Endothelial cell of umbilical vein (primary cell): ENCODE results near the gene HEBP1. TPM values are rescaled to one million over a fixed set of nuclear protein-coding genes. Genes with fewer than 3 reads are reported as not detected.

Experiments used
- BruUV-seq: library from RNA; stranded (reverse); fragments of 400-500 nt; replicated peaks from 2 replicates; lab custom pipeline; 2021; lab: Mats Ljungman, UMichigan
- CTCF ChIA-PET: fragments of 300-600, 350-600 bp; sonication (Branson Sonifier 250); formaldehyde crosslinking; loops from one replicate; lab custom pipeline; 2021; ENCODE audit warnings: antibody characterized with exemption, inconsistent platforms; lab: Charles Lee
- POLR2A ChIA-PET: fragments of 300-600, 350-600 bp; sonication (Branson Sonifier 250); formaldehyde crosslinking; loops from one replicate; lab custom pipeline; 2021; ENCODE audit warnings: antibody characterized with exemption, inconsistent platforms; lab: Charles Lee
- DNase-seq: peaks from one replicate; pipeline ENCODE4 v3.0.0-alpha.2; 2011; ENCODE audit warnings: low read depth, low spot score
- FAIRE-seq: peaks from 2 replicates; lab custom pipeline; 2011; peaks lifted over from hg19 to GRCh38; lab: Jason Lieb, UNC
- H2AFZ ChIP-seq: 2 replicates; pipeline ENCODE4 v1.6.0; 2012; ENCODE audit warnings: low read depth, low read length, control low read depth, inconsistent platforms
- H3K27ac ChIP-seq: 2 replicates; pipeline ENCODE4 v1.5.1; 2011; ENCODE audit warnings: low read depth, mild to moderate bottlenecking, control low read depth, low read length, moderate library complexity; ENCODE audit not compliant: insufficient read depth
- H3K27me3 ChIP-seq, 2 experiments: 2 replicates each; pipeline versions ENCODE4 v1.6.0 to v1.6.1; 2011; ENCODE audit warnings: low read length in 2 of 2, mixed read lengths in 1 of 2; ENCODE audit not compliant: control insufficient read depth in 2 of 2, insufficient read depth in 2 of 2
- H3K36me3 ChIP-seq, 2 experiments: 2 replicates in 1 of 2; 3 replicates in 1 of 2; pipeline ENCODE4 v1.5.1; 2011; ENCODE audit warnings: low read length in 2 of 2, mild to moderate bottlenecking in 1 of 2, moderate library complexity in 1 of 2; ENCODE audit not compliant: control insufficient read depth in 2 of 2, insufficient read depth in 2 of 2; ENCODE audit errors: extremely low read depth in 1 of 2
- H3K4me1 ChIP-seq: 3 replicates; pipeline ENCODE4 v1.5.1; 2011; ENCODE audit warnings: mild to moderate bottlenecking, low read length; ENCODE audit not compliant: control insufficient read depth, insufficient read depth; ENCODE audit errors: extremely low read depth
- H3K4me2 ChIP-seq: 2 replicates; pipeline ENCODE4 v1.6.1; 2011; ENCODE audit warnings: low read length, control low read depth, mixed read lengths; ENCODE audit not compliant: insufficient read depth
- H3K4me3 ChIP-seq, 3 experiments: fragments of 200-600 bp in 1 of 3; sonication (generic), shearing (Covaris generic) in 1 of 3; replicated peaks in 1 of 3; 2 replicates each; pipeline ENCODE4 v1.5.1; 2011 to 2016; ENCODE audit warnings: control low read depth in 3 of 3, low read length in 3 of 3, mild to moderate bottlenecking in 2 of 3, inconsistent platforms in 1 of 3, low read depth in 1 of 3, moderate library complexity in 1 of 3; ENCODE audit not compliant: insufficient read depth in 1 of 3
- H3K79me2 ChIP-seq: 2 replicates; pipeline ENCODE4 v1.6.0; 2012; ENCODE audit warnings: low read length, inconsistent platforms; ENCODE audit not compliant: control insufficient read depth, insufficient read depth
- H3K9ac ChIP-seq: replicated peaks from 2 replicates; pipeline ENCODE3; 2011; ENCODE audit warnings: low read length, control low read depth; ENCODE audit not compliant: insufficient read depth; ENCODE audit errors: extremely low read depth
- H3K9me1 ChIP-seq: replicated peaks from 3 replicates; pipeline ENCODE4 v1.6.0; 2011; ENCODE audit warnings: mild to moderate bottlenecking, low read length; ENCODE audit not compliant: control insufficient read depth, insufficient read depth; ENCODE audit errors: extremely low read depth
- H3K9me3 ChIP-seq: replicated peaks from 2 replicates; pipeline ENCODE4 v1.5.1; 2012; ENCODE audit warnings: low read length, inconsistent platforms; ENCODE audit not compliant: control insufficient read depth, insufficient read depth
- H4K20me1 ChIP-seq: replicated peaks from 2 replicates; pipeline ENCODE3; 2011; ENCODE audit warnings: mild to moderate bottlenecking, low read length; ENCODE audit not compliant: control insufficient read depth, insufficient read depth; ENCODE audit errors: extremely low read depth
- CTCF ChIP-seq, 2 donors: IDR thresholded peaks; 1 replicate in 1 of 2; 2 replicates in 1 of 2; pipeline ENCODE4 v1.5.1; 2011; ENCODE audit warnings: low read length in 2 of 2, mild to moderate bottlenecking in 2 of 2, moderate library complexity in 2 of 2, control low read depth in 1 of 2, inconsistent platforms in 1 of 2, low read depth in 1 of 2; ENCODE audit not compliant: insufficient read depth in 1 of 2; ENCODE audit errors: extremely low read depth in 1 of 2
- EZH2 ChIP-seq: IDR thresholded peaks from 2 replicates; pipeline ENCODE4 v1.6.1; 2012; ENCODE audit warnings: borderline replicate concordance, low read depth, mild to moderate bottlenecking, moderate library complexity, low read length, inconsistent platforms; ENCODE audit not compliant: severe bottlenecking
- FOS ChIP-seq: IDR thresholded peaks from 2 replicates; pipeline ENCODE4 v1.6.1; 2011; ENCODE audit warnings: mild to moderate bottlenecking, low read length, moderate library complexity, borderline replicate concordance; ENCODE audit not compliant: insufficient read depth
- GATA2 ChIP-seq: IDR thresholded peaks from 2 replicates; pipeline ENCODE4 v1.7.0; 2011; ENCODE audit warnings: low read depth, mild to moderate bottlenecking, moderate library complexity, mixed read lengths, low read length; ENCODE audit not compliant: insufficient read length, insufficient read depth
- JUN ChIP-seq: IDR thresholded peaks from 2 replicates; pipeline ENCODE4 v1.6.1; 2011; ENCODE audit warnings: borderline replicate concordance, low read depth; ENCODE audit not compliant: insufficient read length, insufficient read depth
- MYC ChIP-seq: IDR thresholded peaks from one replicate; pipeline ENCODE4 v1.6.1; 2011; ENCODE audit warnings: mild to moderate bottlenecking, low read depth, low read length
- POLR2A ChIP-seq: IDR thresholded peaks from 2 replicates; pipeline ENCODE4 v1.6.1; 2012; ENCODE audit warnings: low read depth, mild to moderate bottlenecking, control low read depth, low read length
- POLR2AphosphoS5 ChIP-seq: IDR thresholded peaks from 2 replicates; pipeline ENCODE4 v1.6.1; 2012; ENCODE audit warnings: low read depth, mild to moderate bottlenecking, control low read depth, low read length, moderate library complexity; ENCODE audit not compliant: insufficient read depth
- dilution Hi-C: fragments of 300-500 bp; cut with MboI; formaldehyde crosslinking; loops from one replicate; pipeline ENCODE4 v1.15.0; 2019; ENCODE audit warnings: low sequenced_read_pairs; ENCODE audit not compliant: extremely low pct_ligation_motif_present
- intact Hi-C: fragments of 100-400 bp; cut with micrococcal nuclease; formaldehyde crosslinking; loops from one replicate; pipeline ENCODE4 v1.10.0; 2022
- polyA plus RNA-seq, 4 experiments: library from polyadenylated mRNA; depleted of rRNA in 3 of 4; stranded (reverse) in 3 of 4; unstranded in 1 of 4; fragments of >200 nt; gene quantifications; 2 replicates each; pipeline versions ENCODE4 v1.2.1 to v1.2.3, GENCODE V29; 2011 to 2012; ENCODE audit warnings: missing spikeins in 1 of 4
- total RNA-seq: library from RNA; stranded (reverse); gene quantifications from 2 replicates; pipeline ENCODE4 v1.2.3, GENCODE V29; 2021
- TF ChIP-seq, protein P1 (sequence below): IDR thresholded peaks from 2 replicates; pipeline ENCODE4 v1.6.1; 2011; ENCODE audit not compliant: insufficient read depth, insufficient read length

Gene HEBP1
- total and polyA plus RNA-seq, 2 donors (not counting 3 experiments of a cell fraction or from before 2014, with no cell fraction given), result 23.1 to 59.5 TPM

DNA sequence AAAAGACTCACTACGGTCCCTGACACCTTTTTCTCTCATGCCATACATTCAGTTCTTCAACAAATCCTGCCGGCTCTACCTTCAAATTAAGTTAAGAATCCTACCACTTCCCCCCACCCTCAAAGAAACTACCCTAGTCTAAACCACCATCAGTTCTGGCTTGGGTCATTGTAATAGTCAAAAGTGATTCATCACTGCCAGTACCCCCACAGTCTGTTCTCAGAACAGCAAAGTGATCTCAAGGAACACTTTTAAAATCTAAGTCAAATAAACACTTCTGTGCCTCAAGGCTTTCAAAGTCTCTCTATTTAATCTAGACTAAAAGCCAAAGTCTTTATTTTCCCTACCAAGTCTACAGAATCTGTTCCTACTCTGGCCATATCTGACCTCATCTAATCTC is 32.1 kb upstream of the HEBP1 start:
- no peak for TF ChIP-seq MYC
- no peak for TF ChIP-seq CTCF (IDR thresholded peaks at IDR 0.05; ENCODE audit: extremely low read depth in 1 of 2, insufficient read depth in 1 of 2, low read depth in 1 of 2, low read length in 2 of 2)
- no peak for TF ChIP-seq EZH2
- intact Hi-C loops (no loop called here), dilution Hi-C loops (no loop called here)
- no peaks in the 10 kb centered on the region for H3K79me2 ChIP-seq
- no peak overlapping the region for H3K4me2 ChIP-seq
- H3K9me3 ChIP-seq, result no peaks in the 10 kb centered on the region
- no peaks in the 10 kb centered on the region for H3K27me3 ChIP-seq
- H3K36me3 ChIP-seq, result no peaks in the 10 kb centered on the region
- no peaks in the 10 kb centered on the region for H4K20me1 ChIP-seq
- H3K9me1 ChIP-seq, result no peaks in the 10 kb centered on the region
- BruUV-seq, result no TSS peak
- peaks cover 12% of the 10 kb centered on the region for H3K4me1 ChIP-seq
- ChIA-PET POLR2A (no interaction called here), CTCF (no interaction called here)
- H2AFZ ChIP-seq, result no peak overlapping the region
- H3K4me3 ChIP-seq, result no peak overlapping the region
- no peak for DNase-seq
- H3K9ac ChIP-seq, result no peak overlapping the region
- FAIRE-seq, result no peak
- H3K27ac ChIP-seq, result no peak overlapping the region

DNA sequence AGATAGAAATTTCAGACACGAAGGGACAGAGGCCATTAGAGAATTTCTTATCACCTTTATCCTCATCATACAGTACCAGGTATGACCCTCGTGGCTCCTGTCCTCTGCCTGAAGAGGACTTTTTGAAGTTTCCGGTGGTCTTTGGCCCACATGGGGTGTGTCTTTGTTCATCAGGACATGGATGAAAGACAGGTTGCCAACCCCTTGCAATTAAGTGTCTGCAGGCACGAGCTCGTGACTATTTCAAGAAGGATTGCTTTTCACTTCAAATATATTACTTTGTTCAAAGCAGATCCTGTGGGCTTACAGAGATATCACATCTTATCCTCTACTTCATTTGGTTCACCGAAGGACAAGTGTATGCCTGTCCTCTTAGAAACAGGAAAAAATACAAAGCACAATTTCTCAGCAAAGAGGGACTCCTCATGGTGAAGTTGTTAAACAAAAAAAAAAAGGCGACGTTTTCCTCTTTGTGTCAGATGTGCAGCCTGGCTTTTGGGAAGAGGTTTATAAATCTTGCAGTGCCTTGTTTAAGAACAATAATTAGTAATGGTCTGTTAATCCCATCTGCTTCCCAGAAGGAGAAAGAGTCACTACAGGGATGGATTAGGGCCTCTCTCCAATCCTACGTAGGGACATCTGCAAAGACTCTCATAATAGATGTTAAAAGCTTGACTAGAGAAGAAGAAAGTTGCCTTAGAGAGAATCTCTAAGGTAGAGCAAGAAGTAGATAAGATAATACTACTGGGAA is 30.7 kb upstream of the HEBP1 start:
- Histone ChIP-seq H3K36me3 (no peaks in the 10 kb centered on the region), H3K79me2 (no peaks in the 10 kb centered on the region), H2AFZ (no peak overlapping the region), H3K9ac (no peak overlapping the region), H3K4me3 (no peak overlapping the region), H4K20me1 (no peaks in the 10 kb centered on the region), H3K4me1 (peaks cover 12% of the 10 kb centered on the region), H3K4me2 (no peak overlapping the region), H3K9me3 (no peaks in the 10 kb centered on the region), H3K27me3 (no peaks in the 10 kb centered on the region), H3K9me1 (no peaks in the 10 kb centered on the region), H3K27ac (no peak overlapping the region)
- DNase-seq (no peak), FAIRE-seq (no peak)
- ChIA-PET POLR2A (no interaction called here), CTCF (interaction anchor here (0.7 kb wide), 1 partner anchor 9 kb away, joined by 3 read pairs; no protein-coding TSS in a partner anchor)
- intact Hi-C loops, result no loop called here
- no peak for TF ChIP-seq JUN
- no peak for TF ChIP-seq POLR2AphosphoS5
- TF ChIP-seq FOS, result no peak
- TF ChIP-seq CTCF (IDR thresholded peaks at IDR 0.05; ENCODE audit: extremely low read depth in 1 of 2, insufficient read depth in 1 of 2, low read depth in 1 of 2, low read length in 2 of 2), result no peak
- TF ChIP-seq, protein P1, sequence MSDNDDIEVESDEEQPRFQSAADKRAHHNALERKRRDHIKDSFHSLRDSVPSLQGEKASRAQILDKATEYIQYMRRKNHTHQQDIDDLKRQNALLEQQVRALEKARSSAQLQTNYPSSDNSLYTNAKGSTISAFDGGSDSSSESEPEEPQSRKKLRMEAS, result no peak
- no peak for TF ChIP-seq POLR2A
- no peak for TF ChIP-seq GATA2
- no peak for TF ChIP-seq EZH2
- TF ChIP-seq MYC, result no peak
- no TSS peak for BruUV-seq
- dilution Hi-C loops, result no loop called here
